H1 (cell line): ENCODE data around the gene CCDC33. TPM values are rescaled to one million over a fixed set of nuclear protein-coding genes. Genes with fewer than 3 reads are reported as not detected.

Experiments
- BCL11A ChIP-seq, 2 experiments: IDR thresholded peaks; one replicate each; pipeline ENCODE4 v1.6.1; 2011; ENCODE audit warnings: low read depth in 2 of 2, low read length in 2 of 2, mild to moderate bottlenecking in 2 of 2
- CREB1 ChIP-seq: IDR thresholded peaks from 2 replicates; pipeline ENCODE4 v1.6.1; 2012; ENCODE audit warnings: inconsistent platforms
- GABPA ChIP-seq: IDR thresholded peaks from 2 replicates; pipeline ENCODE4 v1.6.1; 2011; ENCODE audit warnings: mild to moderate bottlenecking, low read length, moderate library complexity, borderline replicate concordance; ENCODE audit not compliant: insufficient read depth
- PHF8 ChIP-seq: fragments of 200-600 bp; sonication (generic); conservative IDR thresholded peaks from 2 replicates; pipeline ENCODE4 v1.7.1; 2012; ENCODE audit warnings: low read depth, mild to moderate bottlenecking, inconsistent platforms, low read length, moderate library complexity
- SRF ChIP-seq: IDR thresholded peaks from 2 replicates; pipeline ENCODE4 v1.6.1; 2011; ENCODE audit warnings: mild to moderate bottlenecking, low read depth, low read length, moderate library complexity
- polyA plus RNA-seq, 7 experiments: library from polyadenylated mRNA; depleted of rRNA in 3 of 7; stranded (reverse) in 5 of 7; unstranded in 2 of 7; fragments of >200 nt in 5 of 7; fragments of 200-250 nt in 2 of 7; gene quantifications; 1 replicate in 5 of 7; 2 replicates in 1 of 7; 4 replicates in 1 of 7; pipeline versions ENCODE4 v1.2.1 to v1.2.3, GENCODE V29; 2011 to 2013; ENCODE audit warnings: missing spikeins in 2 of 7, mixed read lengths in 2 of 7
- total RNA-seq: library from RNA; stranded (reverse); fragmentation: NEBNext Ultra II Directional; extraction: Animal tissue kit (Norgen Biotek cat#: 25700); gene quantifications from 2 replicates; pipeline ENCODE4 v1.2.1, GENCODE V29; 2021

Gene CCDC33
- total and polyA plus RNA-seq, 2 of the 8 experiments (the other 6 are each of a cell fraction or from before 2014, with no cell fraction given) = 2.0 to 2.7 TPM

DNA sequence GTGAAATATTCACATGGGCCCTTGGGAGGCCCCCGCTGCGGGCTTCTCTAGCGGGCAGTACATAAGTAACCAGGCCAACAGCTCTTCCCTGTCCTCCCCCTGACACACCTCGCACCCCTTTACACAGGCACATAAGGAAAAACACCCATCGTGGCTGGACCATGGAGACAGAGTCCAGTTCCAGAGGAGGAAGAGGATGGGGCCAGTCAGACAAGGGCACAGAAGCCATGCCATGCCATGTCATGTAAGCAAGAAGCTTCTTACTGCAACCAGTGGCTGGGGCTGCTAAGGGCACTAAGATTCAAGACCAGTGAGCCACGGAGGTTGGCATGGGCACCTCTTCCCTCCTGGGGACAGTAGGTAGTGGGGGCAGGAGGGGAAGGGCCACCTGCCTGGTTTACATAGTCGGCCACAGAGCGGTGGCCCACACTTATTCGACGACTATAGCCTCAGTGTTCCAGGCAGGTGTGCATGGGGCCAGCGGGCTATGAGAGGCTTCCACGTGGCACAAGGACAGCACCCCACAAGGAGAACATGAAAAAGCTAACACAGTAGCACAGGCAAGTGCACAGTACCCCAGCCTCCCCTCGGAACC lies 137.0 kb downstream of the CCDC33 start (continued):
- TF ChIP-seq GABPA = no peak
- TF ChIP-seq BCL11A (IDR thresholded peaks at IDR 0.05; ENCODE audit: low read depth in 2 of 2, low read length in 2 of 2) = no peak
- TF ChIP-seq PHF8 = no peak
- TF ChIP-seq SRF = no peak
- TF ChIP-seq CREB1 = no peak
- TF ChIP-seq, all 59 proteins: peak for 0
